NT2/D1 (cell line): ENCODE results near the gene PLCH2.

Experiments used
- YY1 ChIP-seq: IDR thresholded peaks from 2 replicates; pipeline ENCODE4 v1.6.1; 2011; ENCODE audit not compliant: insufficient read length, insufficient read depth
- ZNF274 ChIP-seq: IDR thresholded peaks from 2 replicates; pipeline ENCODE4 v1.6.1; 2011; ENCODE audit warnings: mild to moderate bottlenecking, low read depth, low read length

GRCh38 chr1:2499986-2500596 is 24.0 kb downstream of the PLCH2 start:
- TF ChIP-seq YY1 (no peak), ZNF274 (no peak)
